Neural progenitor cell (in vitro differentiated cells): ENCODE data around the gene SLC4A1AP. TPM values are rescaled to one million over a fixed set of nuclear protein-coding genes. Genes with fewer than 3 reads are reported as not detected.

Source experiments
- DNase-seq: peaks from one replicate; pipeline ENCODE4 v3.0.0-alpha.2; 2016; ENCODE audit warnings: low spot score
- H2AFZ ChIP-seq: fragments of 200-600 bp; sonication (generic); replicated peaks from 2 replicates; pipeline ENCODE4 v1.6.1; 2016; ENCODE audit warnings: antibody characterized with exemption
- H3F3A ChIP-seq: fragments of 200-600 bp; sonication (generic); 2 replicates; pipeline ENCODE4 v1.6.1; 2016; ENCODE audit warnings: antibody characterized with exemption, low read depth
- H3K27ac ChIP-seq: fragments of 200-600 bp; sonication (generic); 2 replicates; pipeline ENCODE4 v1.5.1; 2016; ENCODE audit warnings: mild to moderate bottlenecking
- H3K27me3 ChIP-seq: fragments of 200-600 bp; sonication (generic); 2 replicates; pipeline ENCODE4 v1.6.1; 2016; ENCODE audit warnings: mild to moderate bottlenecking, moderate library complexity
- H3K36me3 ChIP-seq: fragments of 200-600 bp; sonication (generic); 2 replicates; pipeline ENCODE4 v1.5.1; 2016
- H3K4me1 ChIP-seq: fragments of 200-600 bp; sonication (generic); 2 replicates; pipeline ENCODE4 v1.6.1; 2016; ENCODE audit warnings: mixed run types
- H3K4me2 ChIP-seq: fragments of 200-600 bp; sonication (generic); 2 replicates; pipeline ENCODE4 v1.6.1; 2016
- H3K4me3 ChIP-seq: fragments of 200-600 bp; sonication (generic); 2 replicates; pipeline ENCODE4 v1.5.1; 2016
- H3K79me2 ChIP-seq: fragments of 200-600 bp; sonication (generic); 2 replicates; pipeline ENCODE4 v1.6.1; 2016; ENCODE audit warnings: low read depth
- H3K9ac ChIP-seq: fragments of 200-600 bp; sonication (generic); 2 replicates; pipeline ENCODE4 v1.6.1; 2016
- H3K9me3 ChIP-seq: fragments of 200-600 bp; sonication (generic); 2 replicates; pipeline ENCODE4 v1.5.1; 2016; ENCODE audit warnings: low read depth
- H4K20me1 ChIP-seq: fragments of 200-600 bp; sonication (generic); 2 replicates; pipeline ENCODE4 v1.6.1; 2016; ENCODE audit warnings: low read depth
- H3K27ac Mint-ChIP-seq: 3 replicates; pipeline ENCODE4 v1.8.0; 2021; ENCODE audit warnings: mixed read lengths
- H3K27me3 Mint-ChIP-seq: 2 replicates; pipeline ENCODE4 v1.8.0; 2022; ENCODE audit warnings: low read depth, mild to moderate bottlenecking, inconsistent platforms, moderate library complexity, mixed read lengths; ENCODE audit not compliant: insufficient read depth
- H3K36me3 Mint-ChIP-seq: 3 replicates; pipeline ENCODE4 v1.8.0; 2021; ENCODE audit warnings: mixed read lengths
- H3K4me1 Mint-ChIP-seq: 3 replicates; pipeline ENCODE4 v1.8.0; 2021; ENCODE audit warnings: mixed read lengths
- H3K4me3 Mint-ChIP-seq: 3 replicates; pipeline ENCODE4 v1.8.0; 2021; ENCODE audit warnings: mild to moderate bottlenecking, moderate library complexity, mixed read lengths
- H3K9me3 Mint-ChIP-seq: 3 replicates; pipeline ENCODE4 v1.8.0; 2020; ENCODE audit warnings: mixed read lengths
- CTCF ChIP-seq: fragments of 200-600 bp; sonication (generic); IDR thresholded peaks from 2 replicates; pipeline ENCODE4 v1.5.1; 2017; ENCODE audit warnings: antibody characterized with exemption, mild to moderate bottlenecking
- EZH2 ChIP-seq: fragments of 200-600 bp; sonication (generic); IDR thresholded peaks from 2 replicates; pipeline ENCODE4 v1.6.1; 2017; ENCODE audit warnings: antibody characterized with exemption, mild to moderate bottlenecking, moderate library complexity
- EZH2phosphoT487 ChIP-seq: fragments of 200-600 bp; sonication (generic); IDR thresholded peaks from 2 replicates; pipeline ENCODE4 v1.6.1; 2017; ENCODE audit warnings: antibody characterized with exemption
- total RNA-seq: library from RNA; depleted of rRNA; stranded (reverse); fragments of >200 nt; gene quantifications from 2 replicates; pipeline ENCODE4 v1.2.3, GENCODE V29; 2015; ENCODE audit warnings: low replicate concordance

Gene SLC4A1AP
- total RNA-seq, 1 donor from 2014 or later: 32.2 TPM

DNA sequence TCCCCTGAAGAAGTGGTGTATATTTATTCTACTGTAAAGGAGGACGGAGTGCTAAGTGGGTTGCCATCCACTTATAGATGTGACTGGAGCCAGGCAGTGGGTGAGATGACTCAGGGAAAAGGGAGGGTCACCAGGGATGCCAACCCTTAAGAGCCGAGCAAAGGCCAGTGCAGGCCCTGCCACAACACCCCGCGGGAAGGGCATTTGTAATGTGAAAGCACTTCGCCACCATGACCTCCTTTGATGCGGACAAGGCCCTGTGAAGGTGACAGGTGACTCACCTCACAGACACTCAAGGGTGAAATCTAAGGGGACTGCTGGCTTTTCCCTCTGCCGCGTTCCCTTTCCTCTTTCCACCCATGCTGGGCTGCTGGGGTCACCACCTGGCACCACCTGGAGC lies 57.6 kb downstream of the SLC4A1AP start:
- H3K36me3 Mint-ChIP-seq: no peaks in the 10 kb centered on the region
- no peak overlapping the region for H2AFZ ChIP-seq
- no peak overlapping the region for H3K4me3 ChIP-seq
- H4K20me1 ChIP-seq: no peaks in the 10 kb centered on the region
- no peak overlapping the region for H3K4me2 ChIP-seq
- H3K4me1 Mint-ChIP-seq: peaks cover 29% of the 10 kb centered on the region
- H3K9me3 ChIP-seq: no peaks in the 10 kb centered on the region
- H3K27me3 Mint-ChIP-seq: peaks cover 10% of the 10 kb centered on the region
- TF ChIP-seq EZH2phosphoT487: no peak
- TF ChIP-seq EZH2: no peak
- TF ChIP-seq CTCF: no peak
- no peak overlapping the region for H3K27ac ChIP-seq
- H3K27me3 ChIP-seq: peaks cover 9% of the 10 kb centered on the region
- no peaks in the 10 kb centered on the region for H3K36me3 ChIP-seq
- H3K79me2 ChIP-seq: no peaks in the 10 kb centered on the region
- no peaks in the 10 kb centered on the region for H3K9me3 Mint-ChIP-seq
- H3F3A ChIP-seq: peaks cover 33% of the 10 kb centered on the region
- no peak for DNase-seq
- H3K27ac Mint-ChIP-seq: peak overlapping the region; percentile 64
- H3K4me1 ChIP-seq: peaks cover 28% of the 10 kb centered on the region
- no peak overlapping the region for H3K4me3 Mint-ChIP-seq
- H3K9ac ChIP-seq: no peak overlapping the region

GRCh38 chr2:27721884-27722485 lies 58.3 kb downstream of the SLC4A1AP start:
- no peak overlapping the region for H3K4me3 Mint-ChIP-seq
- peaks cover 23% of the 10 kb centered on the region for H3K4me1 Mint-ChIP-seq
- Histone ChIP-seq H2AFZ (no peak overlapping the region), H3K4me2 (no peak overlapping the region), H3K4me1 (peaks cover 22% of the 10 kb centered on the region), H3K27me3 (peaks cover 3% of the 10 kb centered on the region), H3K36me3 (no peaks in the 10 kb centered on the region), H3K79me2 (no peaks in the 10 kb centered on the region), H3F3A (peaks cover 26% of the 10 kb centered on the region), H3K9ac (no peak overlapping the region), H3K4me3 (no peak overlapping the region), H3K27ac (no peak overlapping the region), H4K20me1 (no peaks in the 10 kb centered on the region), H3K9me3 (no peaks in the 10 kb centered on the region)
- peaks cover 5% of the 10 kb centered on the region for H3K27me3 Mint-ChIP-seq
- no peak overlapping the region for H3K27ac Mint-ChIP-seq
- no peak for TF ChIP-seq EZH2
- no peak for TF ChIP-seq EZH2phosphoT487
- TF ChIP-seq CTCF: no peak
- no peaks in the 10 kb centered on the region for H3K36me3 Mint-ChIP-seq
- no peak for DNase-seq
- H3K9me3 Mint-ChIP-seq: no peaks in the 10 kb centered on the region

DNA sequence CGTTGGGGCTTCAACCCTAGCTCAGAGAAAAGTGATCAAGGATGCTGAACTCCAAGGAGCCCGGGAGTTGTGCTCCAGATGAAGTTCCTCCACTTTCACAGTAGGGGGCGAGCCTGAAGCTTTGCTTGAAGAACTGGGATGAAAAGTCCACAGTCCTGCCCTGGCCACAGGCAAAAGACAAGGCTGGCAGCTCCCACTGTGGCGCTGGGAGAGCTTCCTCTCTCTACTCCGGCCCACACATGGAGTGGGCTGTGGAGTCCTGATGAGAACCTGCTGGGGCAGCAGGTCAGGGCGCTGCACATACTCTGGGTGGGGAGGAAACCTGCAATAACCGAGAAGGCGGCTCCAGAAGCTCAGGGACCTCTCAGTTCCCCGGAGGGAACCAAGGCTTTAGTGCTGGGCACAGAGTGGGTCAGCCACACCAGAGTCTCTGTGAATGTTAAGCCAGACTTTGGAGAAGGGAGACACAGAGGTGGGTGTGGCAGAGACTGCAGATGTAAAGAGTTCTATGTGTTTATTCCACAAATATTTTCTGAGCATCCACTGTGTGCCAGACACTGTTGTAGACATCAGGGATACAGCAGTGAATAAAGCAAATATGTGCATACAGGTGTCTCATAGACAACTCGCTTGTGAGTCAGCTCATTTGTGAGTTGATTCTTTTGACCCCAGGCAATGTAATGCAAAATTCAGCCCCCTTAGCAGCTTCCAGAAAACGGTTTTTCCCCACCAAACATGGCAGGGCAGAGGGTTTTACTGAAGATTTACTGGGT lies 59.9 kb downstream of the SLC4A1AP start:
- H3K36me3 ChIP-seq: no peaks in the 10 kb centered on the region
- H3K79me2 ChIP-seq: no peaks in the 10 kb centered on the region
- no peaks in the 10 kb centered on the region for H4K20me1 ChIP-seq
- no peaks in the 10 kb centered on the region for H3K27me3 ChIP-seq
- no peak overlapping the region for H3K4me2 ChIP-seq
- H3K9me3 ChIP-seq: no peaks in the 10 kb centered on the region
- H3F3A ChIP-seq: peaks cover 22% of the 10 kb centered on the region
- no peak overlapping the region for H3K27ac Mint-ChIP-seq
- peak; percentile 89 for DNase-seq
- H2AFZ ChIP-seq: peak overlapping the region; percentile 94
- H3K4me1 Mint-ChIP-seq: peaks cover 22% of the 10 kb centered on the region
- no peak overlapping the region for H3K27ac ChIP-seq
- TF ChIP-seq EZH2 (no peak), EZH2phosphoT487 (no peak), CTCF (peak; percentile 77)
- no peaks in the 10 kb centered on the region for H3K36me3 Mint-ChIP-seq
- no peak overlapping the region for H3K9ac ChIP-seq
- peaks cover 22% of the 10 kb centered on the region for H3K4me1 ChIP-seq
- H3K4me3 ChIP-seq: no peak overlapping the region
- peaks cover 2% of the 10 kb centered on the region for H3K27me3 Mint-ChIP-seq
- no peaks in the 10 kb centered on the region for H3K9me3 Mint-ChIP-seq
- H3K4me3 Mint-ChIP-seq: no peak overlapping the region
